Sigmoid colon (tissue), 7 donors: ENCODE measurements around the gene RBM47. TPM values are rescaled to one million over a fixed set of nuclear protein-coding genes. Genes with fewer than 3 reads are reported as not detected.

Experiments used
- DNase-seq: peaks from one replicate; pipeline ENCODE4 v3.0.0-alpha.2; 2019
- H3K27ac ChIP-seq, 4 donors: fragments of 200-600 bp; sonication (generic); one replicate each; pipeline ENCODE4 v1.5.1; 2016 to 2019; ENCODE audit warnings: mild to moderate bottlenecking in 1 of 4
- H3K27me3 ChIP-seq, 3 donors: fragments of 200-600 bp; sonication (generic); one replicate each; pipeline ENCODE4 v1.5.1; 2019; ENCODE audit warnings: mild to moderate bottlenecking in 1 of 3
- H3K36me3 ChIP-seq, 4 donors: fragments of 200-600 bp; sonication (generic); one replicate each; pipeline ENCODE4 v1.5.1; 2016 to 2019
- H3K4me1 ChIP-seq, 4 donors: fragments of 200-600 bp; sonication (generic); one replicate each; pipeline ENCODE4 v1.5.1; 2017 to 2019
- H3K4me3 ChIP-seq, 4 donors: fragments of 200-600 bp; sonication (generic); one replicate each; pipeline ENCODE4 v1.5.1; 2017 to 2019; ENCODE audit warnings: mild to moderate bottlenecking in 2 of 4, moderate library complexity in 1 of 4
- H3K9me3 ChIP-seq, 4 donors: fragments of 200-600 bp in 3 of 4; sonication (generic) in 3 of 4; one replicate each; pipeline versions ENCODE4 v1.5.1 to v1.6.1; 2013 to 2019
- EP300 ChIP-seq, 4 donors: sonication (generic); formaldehyde crosslinking; IDR thresholded peaks; one replicate each; pipeline ENCODE4 v1.6.1; 2017; ENCODE audit warnings: antibody characterized with exemption in 4 of 4
- POLR2A ChIP-seq, 2 donors: fragments of 450-650 bp; IDR thresholded peaks; one replicate each; pipeline ENCODE4 v1.6.1; 2016; ENCODE audit warnings: antibody characterized with exemption in 2 of 2, mild to moderate bottlenecking in 2 of 2, moderate library complexity in 2 of 2
- POLR2AphosphoS5 ChIP-seq, 4 donors: sonication (generic); formaldehyde crosslinking; IDR thresholded peaks; one replicate each; pipeline ENCODE4 v1.6.1; 2017; ENCODE audit warnings: antibody characterized with exemption in 4 of 4
- WGBS, 2 donors: extraction: QIAGEN DNeasy Blood & Tissue Kit; methylation state at CpG; one replicate each; pipeline ENCODE4 v1.1.7; 2013; 5-methylcytosine and 5-hydroxymethylcytosine counted together
- intact Hi-C: fragments of 100-400 bp; cut with DNase I; formaldehyde crosslinking; loops from one replicate; pipeline ENCODE4 v1.15.1; 2023
- polyA plus RNA-seq, 3 donors: library from polyadenylated mRNA; stranded (reverse); fragments of 200-250 nt; gene quantifications; one replicate each; pipeline ENCODE4 v1.2.3, GENCODE V29; 2013
- total RNA-seq, 4 donors: library from RNA; depleted of rRNA; stranded (reverse); fragments of >200 nt; gene quantifications; one replicate each; pipeline ENCODE4 v1.1.0, GENCODE V29; 2016
- TF ChIP-seq, protein P1 (sequence below), 4 experiments: fragments of 450-650 bp in 3 of 4; fragments of 200-600 bp in 1 of 4; IDR thresholded peaks; one replicate each; pipeline ENCODE4 v1.5.1; 2016 to 2019; ENCODE audit warnings: antibody characterized with exemption in 4 of 4, mild to moderate bottlenecking in 3 of 4, moderate library complexity in 2 of 4
- donor health status: healthy with polysubstance abuse.
- donor health status: Bipolar disorder and iron deficiency.
- donor health status: healthy.

The RBM47 gene
- total and polyA plus RNA-seq, 7 donors: 7.2 to 148 (median 21.2) TPM

DNA sequence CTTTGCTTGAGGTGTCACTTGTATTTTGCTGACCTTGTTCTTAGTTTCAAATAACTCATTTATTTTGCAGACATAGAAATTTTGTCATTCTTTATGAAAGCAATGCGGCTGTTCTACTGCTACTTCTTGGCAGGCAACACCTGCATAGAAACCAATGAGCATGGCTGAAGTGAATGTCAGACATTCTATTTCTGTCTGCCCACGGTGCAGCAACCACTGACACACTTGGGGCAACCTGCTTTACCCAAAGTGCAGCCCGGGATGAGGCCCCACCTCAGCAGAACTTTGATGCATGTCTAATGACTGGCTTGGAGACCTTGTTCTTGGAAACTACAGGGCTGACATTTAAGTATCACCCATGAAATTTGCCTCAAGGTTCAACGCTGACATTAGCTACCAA, 93.6 kb downstream of the RBM47 start:
- 78 to 93% methylated on average over 4 of the region's 4 CpGs for WGBS, 2 donors
- Histone ChIP-seq H3K36me3 (no peaks in the 10 kb centered on the region), H3K9me3 (no peaks in the 10 kb centered on the region), H3K4me1 (no peaks in the 10 kb centered on the region), H3K27ac (no peak overlapping the region), H3K27me3 (no peaks in the 10 kb centered on the region), H3K4me3 (no peak overlapping the region)
- TF ChIP-seq POLR2AphosphoS5 (IDR thresholded peaks at IDR 0.05): no peak
- TF ChIP-seq, protein P1, sequence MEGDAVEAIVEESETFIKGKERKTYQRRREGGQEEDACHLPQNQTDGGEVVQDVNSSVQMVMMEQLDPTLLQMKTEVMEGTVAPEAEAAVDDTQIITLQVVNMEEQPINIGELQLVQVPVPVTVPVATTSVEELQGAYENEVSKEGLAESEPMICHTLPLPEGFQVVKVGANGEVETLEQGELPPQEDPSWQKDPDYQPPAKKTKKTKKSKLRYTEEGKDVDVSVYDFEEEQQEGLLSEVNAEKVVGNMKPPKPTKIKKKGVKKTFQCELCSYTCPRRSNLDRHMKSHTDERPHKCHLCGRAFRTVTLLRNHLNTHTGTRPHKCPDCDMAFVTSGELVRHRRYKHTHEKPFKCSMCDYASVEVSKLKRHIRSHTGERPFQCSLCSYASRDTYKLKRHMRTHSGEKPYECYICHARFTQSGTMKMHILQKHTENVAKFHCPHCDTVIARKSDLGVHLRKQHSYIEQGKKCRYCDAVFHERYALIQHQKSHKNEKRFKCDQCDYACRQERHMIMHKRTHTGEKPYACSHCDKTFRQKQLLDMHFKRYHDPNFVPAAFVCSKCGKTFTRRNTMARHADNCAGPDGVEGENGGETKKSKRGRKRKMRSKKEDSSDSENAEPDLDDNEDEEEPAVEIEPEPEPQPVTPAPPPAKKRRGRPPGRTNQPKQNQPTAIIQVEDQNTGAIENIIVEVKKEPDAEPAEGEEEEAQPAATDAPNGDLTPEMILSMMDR (IDR thresholded peaks at IDR 0.05): no peak
- TF ChIP-seq EP300 (IDR thresholded peaks at IDR 0.05): no peak
- TF ChIP-seq POLR2A (IDR thresholded peaks at IDR 0.05): no peak
- DNase-seq: no peak
- intact Hi-C loops: no loop called here

DNA sequence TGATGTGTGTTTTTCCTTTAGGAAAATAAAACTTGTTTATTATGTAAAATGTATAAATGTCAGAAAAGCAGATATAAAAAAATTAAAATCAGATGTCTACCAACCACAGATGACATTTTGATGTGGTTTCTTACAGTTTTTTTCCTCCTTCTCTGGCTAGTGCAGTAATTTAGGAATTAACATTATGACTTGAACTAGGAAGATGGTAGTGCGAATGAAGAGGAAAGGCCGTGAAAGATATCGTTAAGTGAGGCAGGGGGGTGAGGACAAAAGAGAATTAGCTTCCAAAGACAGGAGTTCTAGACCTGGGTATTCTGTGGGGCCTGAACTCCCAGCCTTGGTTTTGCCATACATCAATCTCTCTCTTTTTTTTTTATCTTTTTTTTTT, 98.0 kb downstream of the RBM47 start:
- TF ChIP-seq, protein P1 (IDR thresholded peaks at IDR 0.05): no peak
- no peak for TF ChIP-seq EP300 (IDR thresholded peaks at IDR 0.05)
- TF ChIP-seq POLR2A (IDR thresholded peaks at IDR 0.05): no peak
- TF ChIP-seq POLR2AphosphoS5 (IDR thresholded peaks at IDR 0.05): no peak
- DNase-seq: no peak
- H3K36me3 ChIP-seq: no peaks in the 10 kb centered on the region
- no peak overlapping the region for H3K4me3 ChIP-seq
- intact Hi-C loops: no loop called here
- no peaks in the 10 kb centered on the region for H3K27me3 ChIP-seq
- no peak overlapping the region for H3K27ac ChIP-seq
- WGBS, 2 donors: 70 to 84% methylated on average over 3 of the region's 3 CpGs
- no peaks in the 10 kb centered on the region for H3K9me3 ChIP-seq
- no peaks in the 10 kb centered on the region for H3K4me1 ChIP-seq

DNA sequence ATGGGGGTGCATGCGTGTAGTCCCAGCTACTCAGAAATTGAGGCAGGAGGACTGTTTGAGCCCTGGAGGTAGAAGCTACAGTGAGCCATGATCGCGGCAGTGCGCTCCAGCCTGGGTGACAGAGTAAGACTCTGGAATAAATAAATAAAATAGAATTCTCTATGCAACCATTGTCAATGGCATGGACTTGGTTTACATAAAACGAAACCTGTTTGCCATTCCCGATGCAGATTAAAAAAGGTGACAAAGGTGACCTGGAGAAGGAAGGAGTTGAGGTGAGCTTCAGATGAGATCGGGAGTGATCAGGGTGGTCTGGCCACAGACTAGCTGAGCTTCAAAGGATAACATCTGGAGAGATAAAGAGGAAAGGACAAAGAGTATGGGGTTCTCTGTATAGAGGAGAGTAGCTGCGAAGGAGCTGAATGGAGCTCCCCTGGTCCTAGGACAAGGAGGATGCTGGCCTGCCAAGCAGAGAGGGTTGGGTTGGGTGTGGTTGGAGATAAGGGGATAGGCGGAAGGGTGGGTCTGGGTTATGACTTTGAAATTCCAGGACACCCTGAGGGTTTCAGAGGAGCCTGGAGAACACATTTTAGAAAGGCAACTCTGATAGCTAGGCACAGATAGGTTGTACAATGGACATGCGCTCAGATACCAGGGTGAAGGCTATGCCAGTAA, 98.6 kb downstream of the RBM47 start:
- Histone ChIP-seq H3K27ac (no peak overlapping the region), H3K4me3 (no peak overlapping the region), H3K27me3 (no peaks in the 10 kb centered on the region), H3K4me1 (peaks cover 0 to 4% (median 3%) of the 10 kb centered on the region in 4 donors), H3K36me3 (no peaks in the 10 kb centered on the region), H3K9me3 (no peaks in the 10 kb centered on the region)
- intact Hi-C loops: no loop called here
- TF ChIP-seq, protein P1 (IDR thresholded peaks at IDR 0.05): no peak
- no peak for TF ChIP-seq EP300 (IDR thresholded peaks at IDR 0.05)
- TF ChIP-seq POLR2A (IDR thresholded peaks at IDR 0.05): no peak
- TF ChIP-seq POLR2AphosphoS5 (IDR thresholded peaks at IDR 0.05): no peak
- DNase-seq: no peak
- WGBS, 2 donors: 20 to 74% methylated on average over 10 of the region's 10 CpGs

DNA sequence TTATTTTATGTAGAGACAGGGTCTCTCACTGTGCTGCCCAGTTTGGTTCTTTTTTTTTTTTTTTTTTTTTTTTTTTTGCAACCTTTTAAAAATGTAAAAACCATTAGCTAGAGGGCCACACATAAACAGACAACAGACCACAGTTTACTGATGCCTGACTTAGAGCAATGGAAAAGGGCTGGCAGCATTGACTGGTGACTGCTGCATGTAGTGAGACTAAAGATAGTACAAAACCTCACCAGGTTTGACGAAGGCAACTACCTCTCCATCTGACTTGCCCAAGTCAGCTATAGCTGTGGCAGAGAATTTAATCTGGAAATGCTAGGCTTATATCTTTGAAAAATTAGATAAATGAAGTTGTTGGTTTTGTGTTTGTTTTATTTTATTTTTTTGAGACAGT, 102.9 kb downstream of the RBM47 start:
- 96 to 100% methylated on average over 1 of the region's 1 CpG for WGBS, 2 donors
- no peak overlapping the region for H3K4me3 ChIP-seq
- H3K27me3 ChIP-seq: no peaks in the 10 kb centered on the region
- no peaks in the 10 kb centered on the region for H3K36me3 ChIP-seq
- peaks cover 0 to 20% (median 10%) of the 10 kb centered on the region in 4 donors for H3K4me1 ChIP-seq
- no peak overlapping the region for H3K27ac ChIP-seq
- TF ChIP-seq POLR2AphosphoS5 (IDR thresholded peaks at IDR 0.05) (no peak), EP300 (IDR thresholded peaks at IDR 0.05) (no peak), POLR2A (IDR thresholded peaks at IDR 0.05) (no peak)
- TF ChIP-seq, protein P1 (IDR thresholded peaks at IDR 0.05): no peak
- H3K9me3 ChIP-seq: no peaks in the 10 kb centered on the region
- intact Hi-C loops: no loop called here
- no peak for DNase-seq
